Keratinocyte (primary cell): ENCODE data around the gene NKAPD1.

ENCODE experiments used
- CTCF ChIP-seq, 3 experiments: IDR thresholded peaks in 1 of 3; conservative IDR thresholded peaks in 1 of 3; optimal IDR thresholded peaks in 1 of 3; 2 replicates in 2 of 3; 3 replicates in 1 of 3; pipeline versions ENCODE3 to v1.5.1; 2011; ENCODE audit warnings: low read length in 3 of 3, mild to moderate bottlenecking in 3 of 3, moderate library complexity in 2 of 3, control low read depth in 1 of 3, inconsistent platforms in 1 of 3; ENCODE audit not compliant: insufficient read depth in 2 of 3; ENCODE audit errors: extremely low read depth in 1 of 3
- EZH2 ChIP-seq: IDR thresholded peaks from one replicate; pipeline ENCODE4 v1.6.1; 2012; ENCODE audit warnings: inconsistent platforms, mild to moderate bottlenecking, low read length, moderate library complexity

- no peak for TF ChIP-seq EZH2
- TF ChIP-seq CTCF (optimal IDR thresholded peaks at IDR 0.05 in 1 of 3, IDR thresholded peaks at IDR 0.05 in 1 of 3, conservative IDR thresholded peaks at IDR 0.05 in 1 of 3; ENCODE audit: extremely low read depth in 1 of 3, insufficient read depth in 2 of 3, low read length in 3 of 3): no peak
These were observed 16.0 kb upstream of the NKAPD1 start for GRCh38 chr11:112058103-112058502.
